Measurements from ENCODE around the gene PFN1. TPM values are rescaled to one million over a fixed set of nuclear protein-coding genes. Genes with fewer than 3 reads are reported as not detected.

PFN1 gene
- total and polyA plus RNA-seq, 9 of the 15 experiments (the other 6 are each of a cell fraction or from before 2014, with no cell fraction given): 60.5 to 1,479 (median 456) TPM

DNA sequence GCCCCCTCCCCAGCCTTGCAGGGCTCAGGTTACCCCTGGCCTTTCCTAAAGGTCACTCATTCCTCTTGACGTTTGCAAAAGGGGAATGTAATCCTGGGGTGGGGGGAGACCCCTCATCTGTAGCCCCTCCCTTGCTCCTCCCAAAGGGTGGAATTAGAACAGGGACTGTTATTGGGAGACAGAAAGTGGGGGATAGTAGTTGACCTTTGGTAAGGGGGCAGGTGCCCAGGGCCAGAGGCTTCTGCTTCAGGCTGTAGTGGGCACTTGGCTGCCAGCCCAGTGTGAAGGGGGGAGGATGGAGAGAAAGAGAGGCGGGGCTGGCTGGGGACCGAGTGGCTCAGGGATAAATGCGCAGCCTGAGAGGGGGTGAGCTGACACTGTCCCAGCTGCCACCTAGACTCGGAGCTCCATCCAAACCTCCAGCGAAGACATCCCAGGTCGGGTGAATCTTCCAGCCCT is 2.4 kb upstream of the PFN1 start, which contains the start of gene ENO3:
TSS of gene ENO3 (plus strand) at position 374 of the 459 bp plus-strand sequence. CDS start 711 bp downstream, outside the sequence.
- Histone ChIP-seq H2AFZ (ENCODE audit: low read depth, low read length) (peak within 1 kb of the TSS; percentile 51), H3K9me1 (ENCODE audit: control insufficient read depth, insufficient read depth, low read length) (no peaks in the 10 kb centered on the region), H3K4me3 (peak within 1 kb of the TSS; percentile 97), H3K9ac (ENCODE audit: insufficient read depth in 1 of 2, low read depth in 2 of 2, low read length in 2 of 2) (peak within 1 kb of the TSS; percentile 89 to 96), H3K27me3 (ENCODE audit: control insufficient read depth in 2 of 2, insufficient read depth in 2 of 2, low read length in 2 of 2) (no peaks in the 10 kb centered on the region), H3K27ac (ENCODE audit: extremely low read depth, low read depth, low read length) (peak within 1 kb of the TSS; percentile 98), H3K79me2 (ENCODE audit: control insufficient read depth, insufficient read depth, low read length) (peaks cover 45% of the 10 kb centered on the region), H4K20me1 (replicated peaks; ENCODE audit: control insufficient read depth, insufficient read depth, low read length) (peaks cover 14% of the 10 kb centered on the region), H3K9me3 (replicated peaks; ENCODE audit: control insufficient read depth, insufficient read depth, low read depth, low read length) (no peaks in the 10 kb centered on the region), H3K36me3 (ENCODE audit: control insufficient read depth, insufficient read depth, low read length) (peaks cover 21% of the 10 kb centered on the region), H3K4me2 (ENCODE audit: insufficient read depth, low read length) (peak within 1 kb of the TSS; percentile 84), H3K4me1 (replicated peaks in 1 of 2; ENCODE audit: control insufficient read depth in 2 of 2, insufficient read depth in 2 of 2, low read length in 2 of 2) (peaks cover 19 to 50% of the 10 kb centered on the region in 2 experiments)
- WGBS (ENCODE audit: insufficient coverage, low coverage, missing lambda C conversion rate): 3% methylated on average over 7 of the region's 7 CpGs
- peak in 2 of 4 experiments; percentile 35 to 60 for DNase-seq (ENCODE audit: extremely low read depth in 1 of 4, low spot score in 3 of 4)
- intact Hi-C loops (cut with micrococcal nuclease) (loop anchor here (1.0 kb wide), 1 partner anchor 17 kb away; the partner anchor contains the start of gene SPAG7), in situ Hi-C loops (cut with MboI) (no loop called here)
- ATAC-seq: no peak
- ChIA-PET CTCF (ENCODE audit: low intra/inter-chr PET ratio) (no interaction called here), POLR2A (interaction anchor here (0.6 to 4.7 kb wide), 5 partner anchors 9 to 62 kb away, joined by 3 to 38 read pairs (median 7); partner anchors contain the start of genes CAMTA2, RNF167, SLC25A11 and SPAG7)
- TF ChIP-seq DIDO1 (tag; IDR thresholded peaks at IDR 0.05; ENCODE audit: low read depth): no peak
- peak; percentile 42; the same call in 1 of the 2 replicates for TF ChIP-seq VEZF1 (CRISPR knock-in tag; IDR thresholded peaks at IDR 0.05)
- TF ChIP-seq NKRF (IDR thresholded peaks at IDR 0.05; ENCODE audit: borderline replicate concordance): 0 out of 2 replicates have a peak, but pooled peaks have one; percentile 0
- peak; percentile 73 for TF ChIP-seq NFIC (IDR thresholded peaks at IDR 0.05)
- peak in 1 of 2 experiments; percentile 1; a peak in 1 of 4 replicates for TF ChIP-seq MAZ (CRISPR knock-in tag; conservative IDR thresholded peaks at IDR 0.05 in 1 of 2, IDR thresholded peaks at IDR 0.05 in 1 of 2)
- TF ChIP-seq NRF1 (conservative IDR thresholded peaks at IDR 0.05 in 1 of 2, IDR thresholded peaks at IDR 0.05 in 1 of 2): peak; percentile 44 to 61
- BruUV-seq (replicated peaks): no TSS peak
- FAIRE-seq: no peak
